ENCODE results near the gene C10orf95. TPM values are rescaled to one million over a fixed set of nuclear protein-coding genes. Genes with fewer than 3 reads are reported as not detected.

Gene C10orf95
- polyA plus RNA-seq, 2 of the 4 experiments (the other 2 are of a cell fraction): 0.12 to 0.13 TPM

DNA sequence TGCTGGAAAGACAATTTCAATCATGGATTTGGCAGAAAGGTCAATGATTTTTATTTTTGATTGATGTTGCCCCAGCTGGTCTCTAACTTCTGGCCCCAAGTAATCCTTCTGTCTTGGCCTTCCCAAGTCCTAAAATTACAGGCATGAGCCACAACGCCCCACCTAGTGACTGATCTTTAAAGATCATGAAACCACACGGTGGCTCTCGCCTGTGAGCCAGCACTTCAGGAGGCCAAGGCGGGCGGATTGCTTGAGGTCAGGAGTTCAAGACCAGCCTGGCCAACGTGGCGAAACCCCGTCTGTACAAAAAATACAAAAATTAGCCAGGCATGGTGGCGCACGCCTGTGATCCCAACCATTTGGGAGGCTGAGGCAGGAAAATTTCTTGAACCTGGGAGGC is 12.6 kb upstream of the C10orf95 start:
- ChIA-PET CTCF (interaction anchor here (0.9 to 10.9 kb wide), 3 partner anchors 13 to 256 kb away, joined by 3 to 84 read pairs (median 7); partner anchors contain the start of gene C10orf95), POLR2A (interaction anchor here (0.7 kb wide), 1 partner anchor 40 kb away, joined by 4 read pairs; the partner anchor contains the start of gene SUFU)
- peaks cover 11% of the 10 kb centered on the region for H3K4me1 ChIP-seq
- 78% methylated on average over 10 of the region's 10 CpGs for WGBS (ENCODE audit: missing lambda C conversion rate)
- no peaks in the 10 kb centered on the region for H3K9me3 ChIP-seq
- FAIRE-seq (no peak), DNase-seq (ENCODE audit: low read depth in 1 of 2, low spot score in 1 of 2) (no peak), ATAC-seq (no peak)
- TF ChIP-seq GATA3 (IDR thresholded peaks at IDR 0.05; ENCODE audit: borderline replicate concordance): no peak
- no peak for TF ChIP-seq POLR2A (IDR thresholded peaks at IDR 0.05; ENCODE audit: low read length)
- TF ChIP-seq, protein P1, sequence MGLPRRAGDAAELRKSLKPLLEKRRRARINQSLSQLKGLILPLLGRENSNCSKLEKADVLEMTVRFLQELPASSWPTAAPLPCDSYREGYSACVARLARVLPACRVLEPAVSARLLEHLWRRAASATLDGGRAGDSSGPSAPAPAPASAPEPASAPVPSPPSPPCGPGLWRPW (IDR thresholded peaks at IDR 0.05): no peak
- TF ChIP-seq TFCP2L1 (CRISPR knock-in tag; IDR thresholded peaks at IDR 0.05): no peak
- no peak for TF ChIP-seq KDM1A (IDR thresholded peaks at IDR 0.05; ENCODE audit: low read depth)
- no peak for TF ChIP-seq CBX8 (IDR thresholded peaks at IDR 0.05)
- TF ChIP-seq EHF (CRISPR knock-in tag; IDR thresholded peaks at IDR 0.05): no peak
- no peak overlapping the region for H3K27ac ChIP-seq
- H3K4me2 ChIP-seq: no peak overlapping the region
- no peak overlapping the region for H3K4me3 ChIP-seq

DNA sequence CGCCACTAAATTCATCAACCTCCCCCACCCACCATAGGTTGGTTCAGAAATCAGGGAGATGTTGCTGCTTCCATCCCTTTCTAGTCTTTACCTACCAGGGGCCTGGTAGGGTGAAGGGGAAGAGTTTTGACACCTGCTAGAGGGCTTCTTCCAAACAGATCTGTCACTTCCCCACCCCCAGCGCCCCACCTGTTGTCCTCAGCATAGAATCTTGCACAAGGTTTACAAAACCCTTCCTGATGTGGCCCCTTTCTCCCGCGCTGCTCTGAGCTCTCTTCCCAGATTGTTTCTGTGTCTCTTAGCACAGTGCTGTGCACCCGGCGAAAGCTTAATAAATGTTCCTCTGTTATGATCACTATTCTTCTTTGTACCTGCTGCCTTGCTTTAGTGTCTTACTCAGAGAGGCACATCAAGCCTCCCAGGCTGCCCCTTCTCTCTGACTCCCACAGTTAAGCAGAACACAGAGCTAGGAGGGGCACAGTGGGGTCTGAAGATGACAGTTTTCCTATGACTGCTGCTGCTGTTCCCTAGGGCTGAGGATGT is 11.2 kb upstream of the C10orf95 start:
- DNase-seq (ENCODE audit: low read depth in 1 of 2, low spot score in 1 of 2): no peak
- TF ChIP-seq HOXB13 (CRISPR knock-in tag; IDR thresholded peaks at IDR 0.05; ENCODE audit: low read depth): no peak
- no peak for TF ChIP-seq NPAS2 (CRISPR knock-in tag; IDR thresholded peaks at IDR 0.05; ENCODE audit: borderline replicate concordance)
- no peak for TF ChIP-seq CHD2 (IDR thresholded peaks at IDR 0.05; ENCODE audit: low read length, partially characterized antibody)
- TF ChIP-seq, protein P2, sequence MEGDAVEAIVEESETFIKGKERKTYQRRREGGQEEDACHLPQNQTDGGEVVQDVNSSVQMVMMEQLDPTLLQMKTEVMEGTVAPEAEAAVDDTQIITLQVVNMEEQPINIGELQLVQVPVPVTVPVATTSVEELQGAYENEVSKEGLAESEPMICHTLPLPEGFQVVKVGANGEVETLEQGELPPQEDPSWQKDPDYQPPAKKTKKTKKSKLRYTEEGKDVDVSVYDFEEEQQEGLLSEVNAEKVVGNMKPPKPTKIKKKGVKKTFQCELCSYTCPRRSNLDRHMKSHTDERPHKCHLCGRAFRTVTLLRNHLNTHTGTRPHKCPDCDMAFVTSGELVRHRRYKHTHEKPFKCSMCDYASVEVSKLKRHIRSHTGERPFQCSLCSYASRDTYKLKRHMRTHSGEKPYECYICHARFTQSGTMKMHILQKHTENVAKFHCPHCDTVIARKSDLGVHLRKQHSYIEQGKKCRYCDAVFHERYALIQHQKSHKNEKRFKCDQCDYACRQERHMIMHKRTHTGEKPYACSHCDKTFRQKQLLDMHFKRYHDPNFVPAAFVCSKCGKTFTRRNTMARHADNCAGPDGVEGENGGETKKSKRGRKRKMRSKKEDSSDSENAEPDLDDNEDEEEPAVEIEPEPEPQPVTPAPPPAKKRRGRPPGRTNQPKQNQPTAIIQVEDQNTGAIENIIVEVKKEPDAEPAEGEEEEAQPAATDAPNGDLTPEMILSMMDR (IDR thresholded peaks at IDR 0.05): no peak
- TF ChIP-seq HOXA7 (CRISPR knock-in tag; IDR thresholded peaks at IDR 0.05): no peak
- TF ChIP-seq, protein P3, sequence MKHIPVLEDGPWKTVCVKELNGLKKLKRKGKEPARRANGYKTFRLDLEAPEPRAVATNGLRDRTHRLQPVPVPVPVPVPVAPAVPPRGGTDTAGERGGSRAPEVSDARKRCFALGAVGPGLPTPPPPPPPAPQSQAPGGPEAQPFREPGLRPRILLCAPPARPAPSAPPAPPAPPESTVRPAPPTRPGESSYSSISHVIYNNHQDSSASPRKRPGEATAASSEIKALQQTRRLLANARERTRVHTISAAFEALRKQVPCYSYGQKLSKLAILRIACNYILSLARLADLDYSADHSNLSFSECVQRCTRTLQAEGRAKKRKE (CRISPR knock-in tag; IDR thresholded peaks at IDR 0.05; ENCODE audit: low read depth): no peak
- no peak for TF ChIP-seq TP53 (CRISPR knock-in tag; IDR thresholded peaks at IDR 0.05)
- TF ChIP-seq NFE2L2 (conservative IDR thresholded peaks at IDR 0.05; ENCODE audit: low read length): no peak
- no peak for TF ChIP-seq RFX5 (IDR thresholded peaks at IDR 0.05)
- no peak for TF ChIP-seq ESRRA (IDR thresholded peaks at IDR 0.05; ENCODE audit: borderline replicate concordance, low read length)
- TF ChIP-seq, protein P4, sequence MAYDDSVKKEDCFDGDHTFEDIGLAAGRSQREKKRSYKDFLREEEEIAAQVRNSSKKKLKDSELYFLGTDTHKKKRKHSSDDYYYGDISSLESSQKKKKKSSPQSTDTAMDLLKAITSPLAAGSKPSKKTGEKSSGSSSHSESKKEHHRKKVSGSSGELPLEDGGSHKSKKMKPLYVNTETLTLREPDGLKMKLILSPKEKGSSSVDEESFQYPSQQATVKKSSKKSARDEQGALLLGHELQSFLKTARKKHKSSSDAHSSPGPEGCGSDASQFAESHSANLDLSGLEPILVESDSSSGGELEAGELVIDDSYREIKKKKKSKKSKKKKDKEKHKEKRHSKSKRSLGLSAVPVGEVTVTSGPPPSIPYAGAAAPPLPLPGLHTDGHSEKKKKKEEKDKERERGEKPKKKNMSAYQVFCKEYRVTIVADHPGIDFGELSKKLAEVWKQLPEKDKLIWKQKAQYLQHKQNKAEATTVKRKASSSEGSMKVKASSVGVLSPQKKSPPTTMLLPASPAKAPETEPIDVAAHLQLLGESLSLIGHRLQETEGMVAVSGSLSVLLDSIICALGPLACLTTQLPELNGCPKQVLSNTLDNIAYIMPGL (CRISPR knock-in tag; IDR thresholded peaks at IDR 0.05; ENCODE audit: borderline replicate concordance): no peak
- TF ChIP-seq SREBF2 (IDR thresholded peaks at IDR 0.05): no peak
- no peak for TF ChIP-seq RARB (CRISPR knock-in tag; IDR thresholded peaks at IDR 0.05)
- TF ChIP-seq ZSCAN20 (CRISPR knock-in tag; IDR thresholded peaks at IDR 0.05): no peak
- TF ChIP-seq FOSB (CRISPR knock-in tag; IDR thresholded peaks at IDR 0.05): no peak
- TF ChIP-seq HDAC2 (IDR thresholded peaks at IDR 0.05): no peak
- H3K4me2 ChIP-seq: no peak overlapping the region
- FAIRE-seq: no peak
- peaks cover 11% of the 10 kb centered on the region for H3K4me1 ChIP-seq
- no peaks in the 10 kb centered on the region for H3K9me3 ChIP-seq
- no peak overlapping the region for H3K4me3 ChIP-seq
- 86% methylated on average over 6 of the region's 6 CpGs for WGBS (ENCODE audit: missing lambda C conversion rate)
- ChIA-PET CTCF (interaction anchor here (0.9 to 10.9 kb wide), 13 partner anchors 9 to 293 kb away, joined by 3 to 84 read pairs (median 5); partner anchors contain the start of gene C10orf95), POLR2A (interaction anchor here (1.4 kb wide), 1 partner anchor 12 kb away, joined by 9 read pairs; the partner anchor contains the start of gene C10orf95)
- no peak overlapping the region for H3K27ac ChIP-seq
- ATAC-seq: no peak

Data from A549 (cell line).